Measurements from ENCODE around the gene UNC5B.
A peak's percentile ranks its signal among the peaks of the same experiment; 100 is the strongest.
"Not testable (repeated sequence)": the region's sequence is repeated elsewhere in the genome, so short reads cannot be mapped to it uniquely, and the experiment has no call there.

Gene UNC5B

DNA sequence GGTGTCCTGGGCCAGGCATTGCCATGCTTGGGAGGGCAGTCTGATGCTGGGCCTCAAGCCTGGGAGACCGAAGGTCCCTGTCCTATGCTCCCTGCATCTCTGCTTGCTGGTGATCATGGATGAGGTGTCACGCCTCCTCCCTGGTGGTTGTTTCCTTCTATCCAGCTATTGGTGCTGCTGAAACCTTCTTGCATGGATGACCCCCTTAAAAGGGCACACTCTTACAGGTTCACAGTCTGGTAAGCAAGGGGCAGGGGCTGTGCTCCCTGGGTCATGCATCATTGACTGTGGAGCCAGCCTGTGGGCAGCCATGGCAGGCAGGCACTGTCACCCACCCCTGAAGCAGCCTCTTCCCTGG lies 69.9 kb downstream of the UNC5B start:
- DNase-seq (ENCODE audit: low spot score), result no peak

DNA sequence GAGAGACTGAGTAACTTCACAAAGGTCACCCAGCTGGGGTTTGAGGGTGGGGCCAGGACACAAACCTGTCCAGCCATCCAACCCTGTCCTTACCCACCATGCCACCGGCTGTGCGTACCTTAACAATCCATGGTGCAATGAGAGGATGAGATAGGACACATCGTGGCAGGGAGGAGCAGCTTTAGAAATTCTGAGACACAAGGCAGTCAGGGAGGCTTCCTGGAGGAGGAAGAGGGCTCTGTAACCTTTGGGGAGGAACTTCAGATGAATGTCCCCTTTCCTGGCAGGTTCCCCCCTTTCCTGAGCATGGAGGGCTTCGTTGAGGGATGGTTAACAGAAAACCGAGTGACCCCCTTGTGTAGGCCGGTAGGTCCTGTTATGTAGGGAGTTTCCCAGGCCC lies 71.0 kb downstream of the UNC5B start:
- no peak for DNase-seq (ENCODE audit: low spot score)

- no peak for DNase-seq (ENCODE audit: low spot score)
Observed at GRCh38 chr10:71283876-71284275, 71.5 kb downstream of the UNC5B start.

- DNase-seq (ENCODE audit: low spot score), result no peak
Observed at GRCh38 chr10:71284544-71285179, 72.3 kb downstream of the UNC5B start.

DNA sequence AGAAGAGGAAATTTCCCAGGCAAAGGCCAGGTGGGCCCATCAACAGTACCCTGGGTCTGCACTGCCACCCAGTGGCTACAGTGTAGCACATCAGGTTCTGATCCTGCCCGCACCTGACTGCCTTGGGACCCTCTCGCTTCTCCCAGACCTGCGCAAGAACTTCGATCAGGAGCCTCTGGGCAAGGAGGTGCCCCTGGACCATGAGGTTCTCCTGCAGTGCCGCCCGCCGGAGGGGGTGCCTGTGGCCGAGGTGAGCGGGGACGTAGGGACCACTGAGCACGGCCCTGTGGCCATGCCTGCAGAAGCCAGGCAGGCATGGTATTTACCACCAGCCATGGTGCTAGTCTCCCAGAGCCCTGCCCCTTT lies 72.8 kb downstream of the UNC5B start:
- peak; percentile 83 for DNase-seq (ENCODE audit: low spot score)

DNA sequence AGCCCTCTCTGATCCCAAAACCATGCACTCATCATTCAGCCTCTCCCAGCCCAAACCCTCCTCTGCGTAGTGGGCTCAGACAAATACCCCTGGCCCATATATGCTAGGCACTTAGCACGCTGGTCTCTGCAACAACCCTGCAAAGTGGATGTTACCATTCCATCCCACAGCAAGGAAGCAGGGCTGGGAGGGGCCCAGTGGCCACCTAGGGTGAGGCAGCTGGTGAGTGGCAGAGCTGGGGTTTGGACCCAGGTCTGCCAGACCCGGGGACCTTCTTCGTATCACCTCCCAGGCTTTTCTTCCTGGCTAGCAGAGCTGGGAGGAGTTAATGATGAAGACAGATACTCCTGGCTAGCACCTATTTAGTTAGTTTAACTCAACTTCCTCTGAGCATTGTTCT lies 73.6 kb downstream of the UNC5B start:
- DNase-seq (ENCODE audit: low spot score), result no peak

DNA sequence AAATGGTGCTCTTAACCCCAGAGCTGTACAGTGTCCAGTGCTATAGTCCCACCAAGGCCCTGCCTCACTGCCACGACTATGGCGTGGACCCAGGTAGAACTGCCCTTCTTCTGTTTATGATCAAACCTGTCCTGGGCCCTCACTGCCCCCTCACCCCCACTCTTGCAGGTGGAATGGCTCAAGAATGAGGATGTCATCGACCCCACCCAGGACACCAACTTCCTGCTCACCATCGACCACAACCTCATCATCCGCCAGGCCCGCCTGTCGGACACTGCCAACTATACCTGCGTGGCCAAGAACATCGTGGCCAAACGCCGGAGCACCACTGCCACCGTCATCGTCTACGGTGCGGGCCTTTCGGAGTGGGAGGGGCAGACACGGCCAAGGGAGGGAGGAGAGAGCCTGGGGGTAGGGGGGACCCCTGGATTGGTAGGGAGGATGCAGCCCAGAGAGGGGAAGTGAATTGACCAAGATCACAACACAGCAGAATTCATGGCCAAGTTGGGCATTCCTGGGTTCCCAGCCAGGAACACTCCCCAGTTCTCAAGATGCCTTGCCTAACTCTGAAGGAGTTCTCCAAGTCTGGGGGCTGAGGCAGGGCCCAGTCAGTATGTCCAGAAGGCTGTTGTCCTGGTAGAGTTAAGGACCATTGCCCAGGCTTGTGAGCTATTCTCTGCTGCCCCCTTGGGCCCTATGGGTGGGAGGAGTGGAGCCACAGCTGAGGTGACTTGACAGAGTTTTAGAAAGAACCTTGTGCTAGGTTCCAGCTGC lies 74.3 kb downstream of the UNC5B start:
- no peak for DNase-seq (ENCODE audit: low spot score)

DNA sequence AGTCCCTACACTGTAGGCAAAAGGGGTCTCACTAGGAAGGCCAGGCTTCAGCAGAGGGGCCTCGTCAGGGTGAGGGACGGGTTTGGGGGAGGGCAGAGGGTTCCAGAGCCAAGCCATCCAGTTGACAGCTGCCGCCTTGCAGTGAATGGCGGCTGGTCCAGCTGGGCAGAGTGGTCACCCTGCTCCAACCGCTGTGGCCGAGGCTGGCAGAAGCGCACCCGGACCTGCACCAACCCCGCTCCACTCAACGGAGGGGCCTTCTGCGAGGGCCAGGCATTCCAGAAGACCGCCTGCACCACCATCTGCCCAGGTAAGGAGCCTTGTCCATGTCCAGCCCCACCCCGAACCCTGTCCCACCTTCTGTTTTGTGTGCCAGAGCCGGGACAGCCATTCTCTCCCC lies 75.1 kb downstream of the UNC5B start:
- DNase-seq (ENCODE audit: low spot score), result no peak

GRCh38 chr10:71288461-71288860 lies 76.1 kb downstream of the UNC5B start:
- DNase-seq (ENCODE audit: low spot score), result no peak

DNA sequence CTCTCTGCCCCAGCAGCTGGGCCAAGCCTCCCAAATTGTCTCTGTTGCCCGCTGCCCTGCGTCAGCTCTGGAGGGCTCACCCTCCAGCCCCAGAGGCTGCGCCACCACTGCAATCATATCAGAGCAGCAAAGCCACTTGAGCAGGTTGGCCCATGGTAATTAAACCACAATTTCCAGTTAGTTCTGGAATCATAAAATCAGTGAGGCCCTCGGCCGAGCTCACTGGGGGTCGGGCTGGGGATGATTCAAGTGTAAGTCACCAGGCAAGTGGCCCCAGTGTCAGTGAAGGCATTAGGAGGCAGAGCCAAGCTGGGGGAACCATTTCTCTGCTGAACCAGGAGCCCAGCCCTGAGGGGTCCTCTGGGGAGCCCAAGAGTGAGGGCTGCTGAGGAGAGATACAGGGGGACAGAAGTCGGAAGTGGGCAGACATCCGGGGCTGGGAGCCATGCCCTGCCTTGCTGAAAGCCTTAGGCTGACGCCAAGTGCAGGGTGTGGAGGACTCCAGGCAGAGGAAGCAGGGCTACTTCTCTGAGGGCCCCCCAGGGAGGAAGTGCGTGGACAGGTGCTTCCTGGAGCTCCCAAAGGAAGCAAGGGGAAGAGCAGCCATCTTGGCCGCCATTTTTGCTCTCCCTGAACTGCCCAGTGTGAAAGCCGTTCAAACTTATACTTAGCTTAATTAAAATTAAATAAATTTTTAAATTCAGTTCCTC lies 77.2 kb downstream of the UNC5B start:
- no peak for DNase-seq (ENCODE audit: low spot score)

DNA sequence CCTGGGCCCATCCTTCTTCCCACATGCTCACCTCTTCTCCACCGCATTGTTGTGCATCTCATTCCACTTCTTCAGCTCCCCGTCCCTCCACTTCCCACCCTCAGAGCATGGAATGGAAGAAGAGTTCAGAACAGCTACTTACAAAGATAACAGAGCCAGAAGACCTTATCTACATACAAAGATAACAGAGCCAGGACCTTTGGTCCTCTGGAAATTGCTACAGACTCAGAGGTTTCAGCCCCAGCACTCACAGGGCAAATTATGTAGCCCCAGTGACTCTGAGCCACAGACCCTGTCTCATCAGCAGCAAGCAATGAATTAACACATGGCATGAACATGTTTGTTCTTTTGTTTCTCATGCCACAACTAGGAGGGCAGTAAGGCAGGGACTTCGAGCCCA lies 78.0 kb downstream of the UNC5B start:
- DNase-seq (ENCODE audit: low spot score), result no peak

DNA sequence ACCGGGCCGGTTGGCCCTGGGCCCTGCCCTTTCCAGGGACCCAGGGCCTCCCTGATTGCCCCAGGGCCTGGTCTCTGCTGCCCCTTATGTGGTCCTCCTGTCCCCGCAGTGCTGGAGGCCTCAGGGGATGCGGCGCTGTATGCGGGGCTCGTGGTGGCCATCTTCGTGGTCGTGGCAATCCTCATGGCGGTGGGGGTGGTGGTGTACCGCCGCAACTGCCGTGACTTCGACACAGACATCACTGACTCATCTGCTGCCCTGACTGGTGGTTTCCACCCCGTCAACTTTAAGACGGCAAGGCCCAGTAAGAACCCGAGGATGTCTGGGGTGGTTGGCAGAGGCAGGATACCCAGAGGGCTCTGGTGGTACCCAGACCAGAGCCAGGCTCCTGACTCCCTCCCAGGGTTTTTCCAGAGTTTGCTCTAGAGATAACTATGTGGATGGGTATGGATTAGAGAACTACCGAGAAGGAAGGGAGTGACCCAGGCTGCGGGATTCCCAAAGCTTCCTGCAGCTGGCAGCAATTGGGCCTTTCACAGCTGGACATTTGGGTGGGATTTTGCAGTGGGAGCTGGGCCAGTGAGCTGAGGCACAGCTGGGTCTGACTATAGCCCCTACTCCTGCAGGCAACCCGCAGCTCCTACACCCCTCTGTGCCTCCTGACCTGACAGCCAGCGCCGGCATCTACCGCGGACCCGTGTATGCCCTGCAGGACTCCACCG lies 78.6 kb downstream of the UNC5B start:
- DNase-seq (ENCODE audit: low spot score), result no peak

- DNase-seq (ENCODE audit: low spot score), result no peak
Observed at GRCh38 chr10:71291528-71291900, 79.1 kb downstream of the UNC5B start.

DNA sequence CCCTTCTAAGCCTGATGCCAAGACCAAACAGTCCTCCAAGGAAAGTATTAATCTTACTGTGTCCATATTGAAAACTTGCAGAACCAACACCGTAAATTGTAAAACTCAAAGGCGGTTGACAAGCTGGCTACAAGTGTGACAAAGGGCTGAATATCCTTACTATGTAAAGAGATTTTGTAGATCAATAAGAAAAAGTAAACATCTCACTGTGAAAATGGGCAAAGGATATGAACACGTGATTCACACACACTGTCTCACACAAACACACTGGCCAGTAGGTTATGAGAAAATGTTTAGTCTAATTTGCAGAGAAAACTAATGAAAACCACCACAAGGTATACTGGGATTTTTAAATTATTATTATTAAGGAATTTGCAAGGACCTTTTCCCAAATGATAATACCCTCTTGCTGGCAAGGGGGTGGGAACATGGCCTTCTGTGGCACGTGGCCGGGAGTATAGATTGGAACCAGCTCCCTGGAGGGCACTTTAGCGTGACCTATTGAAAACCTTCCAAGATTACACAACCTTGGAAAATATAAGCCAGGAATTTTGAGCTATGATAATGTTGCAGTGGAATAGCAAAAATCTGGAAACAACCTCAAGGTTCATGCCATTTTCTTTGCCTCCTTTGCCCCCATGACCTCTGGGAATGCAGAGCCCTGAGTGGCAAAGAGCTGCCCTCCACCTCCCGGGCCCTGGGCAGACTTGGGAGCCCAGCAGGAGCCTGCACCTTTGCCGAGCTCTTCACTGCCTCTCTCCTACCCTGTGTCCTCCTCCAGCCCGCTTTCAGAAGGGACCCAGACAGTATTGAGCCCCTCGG lies 80.5 kb downstream of the UNC5B start:
- DNase-seq (ENCODE audit: low spot score), result no peak

DNA sequence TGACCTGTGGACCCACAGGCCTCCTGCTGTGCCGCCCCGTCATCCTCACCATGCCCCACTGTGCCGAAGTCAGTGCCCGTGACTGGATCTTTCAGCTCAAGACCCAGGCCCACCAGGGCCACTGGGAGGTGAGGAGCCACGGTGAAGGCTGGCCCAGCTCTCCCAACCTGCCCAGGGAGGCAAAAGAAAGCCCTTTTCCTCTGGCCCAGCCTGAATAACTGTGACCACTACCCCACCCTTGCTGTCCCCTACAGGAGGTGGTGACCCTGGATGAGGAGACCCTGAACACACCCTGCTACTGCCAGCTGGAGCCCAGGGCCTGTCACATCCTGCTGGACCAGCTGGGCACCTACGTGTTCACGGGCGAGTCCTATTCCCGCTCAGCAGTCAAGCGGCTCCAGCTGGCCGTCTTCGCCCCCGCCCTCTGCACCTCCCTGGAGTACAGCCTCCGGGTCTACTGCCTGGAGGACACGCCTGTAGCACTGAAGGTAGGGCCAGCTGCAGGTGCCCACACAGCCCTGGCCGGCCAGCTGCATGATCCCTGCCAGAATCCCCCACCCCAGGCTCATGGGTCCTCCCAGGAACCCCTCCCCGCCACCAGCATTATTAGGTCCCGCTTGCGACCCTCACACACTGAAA lies 81.2 kb downstream of the UNC5B start:
- DNase-seq (ENCODE audit: low spot score), result no peak

DNA sequence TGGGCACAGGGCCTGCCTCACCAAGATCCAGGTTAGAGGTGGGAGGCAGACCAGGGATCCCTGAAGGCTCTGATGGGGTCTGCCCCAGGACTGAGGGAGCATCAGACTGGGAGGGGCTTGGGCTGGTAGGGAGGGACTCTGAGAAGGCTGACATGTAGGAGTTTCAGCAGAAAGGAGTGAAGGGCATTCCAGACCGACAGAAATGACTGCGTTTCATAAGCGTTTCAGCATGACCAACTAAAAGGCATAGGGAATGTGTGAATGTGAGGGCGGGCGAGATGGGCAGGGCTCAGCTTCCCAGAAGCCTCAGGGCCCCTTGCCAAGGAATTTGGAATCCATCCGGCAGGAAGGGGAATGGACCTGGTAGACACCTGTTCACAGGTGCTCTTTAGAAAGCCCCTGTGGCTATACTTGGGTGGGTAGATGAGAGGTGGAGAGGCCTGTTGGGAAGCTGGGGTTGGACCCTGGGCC lies 81.8 kb downstream of the UNC5B start:
- no peak for DNase-seq (ENCODE audit: low spot score)

DNA sequence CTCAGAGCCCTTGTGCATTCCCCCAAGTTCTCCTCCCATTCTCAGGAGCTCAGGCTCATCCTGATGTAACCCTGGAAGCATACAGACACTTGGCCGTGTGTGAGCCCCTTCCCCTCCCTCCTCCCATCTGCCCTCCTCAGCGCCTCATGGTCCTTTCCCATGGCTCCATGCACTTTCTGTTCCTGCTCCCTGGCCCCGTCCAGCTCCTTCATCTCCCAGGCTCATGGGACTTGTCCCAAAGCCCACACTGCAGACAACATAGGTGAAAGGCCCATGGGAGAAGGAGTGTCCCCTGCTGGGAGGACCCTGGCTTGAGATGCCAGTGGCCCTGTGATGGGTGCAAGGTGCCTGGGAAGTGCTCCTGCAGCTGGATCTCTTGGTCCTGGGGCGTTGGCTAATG lies 82.5 kb downstream of the UNC5B start:
- no peak for DNase-seq (ENCODE audit: low spot score)

DNA sequence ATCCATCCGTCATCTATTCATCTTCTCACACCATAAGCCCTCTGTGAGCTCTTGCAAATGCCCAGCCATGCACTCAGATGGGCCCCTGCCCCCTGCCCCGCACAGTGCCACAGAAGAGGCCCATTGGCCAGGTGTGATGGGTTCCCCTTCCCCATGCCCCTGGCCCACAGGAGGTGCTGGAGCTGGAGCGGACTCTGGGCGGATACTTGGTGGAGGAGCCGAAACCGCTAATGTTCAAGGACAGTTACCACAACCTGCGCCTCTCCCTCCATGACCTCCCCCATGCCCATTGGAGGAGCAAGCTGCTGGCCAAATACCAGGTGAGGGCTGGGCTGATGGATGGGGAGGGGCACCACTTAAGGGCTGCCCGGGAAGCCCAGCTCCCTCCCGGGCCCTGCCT lies 83.3 kb downstream of the UNC5B start:
- no peak for DNase-seq (ENCODE audit: low spot score)

GRCh38 chr10:71296086-71296485 lies 83.7 kb downstream of the UNC5B start:
- DNase-seq (ENCODE audit: low spot score), result no peak

- not testable (repeated sequence) for DNase-seq (ENCODE audit: low spot score)
Observed at GRCh38 chr10:71296811-71297210, 84.4 kb downstream of the UNC5B start.

DNA sequence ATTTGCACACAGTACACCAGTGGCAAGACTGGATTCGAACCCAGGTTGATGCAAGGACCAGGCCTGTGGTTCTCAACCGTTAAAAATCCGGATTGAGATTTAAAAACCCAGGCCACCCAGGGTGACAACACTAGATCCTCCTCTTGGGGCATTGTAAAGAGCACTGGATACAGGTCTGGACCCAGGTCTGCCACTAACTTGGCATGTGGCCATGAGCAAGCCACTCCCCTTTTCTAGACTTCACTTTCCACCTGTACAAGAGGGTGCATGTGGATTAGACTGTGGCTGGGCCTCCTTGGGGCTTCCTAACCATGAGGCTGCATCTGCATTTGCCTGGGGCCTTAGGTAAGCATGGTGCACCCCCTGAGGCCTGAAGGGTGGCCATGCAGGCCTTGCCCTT lies 85.0 kb downstream of the UNC5B start:
- DNase-seq (ENCODE audit: low spot score), result no peak
